Measurements from ENCODE around the gene LIMK2.
"Not testable (repeated sequence)": the region's sequence is repeated elsewhere in the genome, so short reads cannot be mapped to it uniquely, and the experiment has no call there.

LIMK2 gene

GRCh38 chr22:31187627-31188026, 24.5 kb upstream of the LIMK2 start:
- no peaks in the 10 kb centered on the region for H3K27me3 ChIP-seq (ENCODE audit: control insufficient read depth, insufficient read depth, low read length)
- peaks cover 4% of the 10 kb centered on the region; the same call in 1 of the 2 replicates for H3K36me3 ChIP-seq (ENCODE audit: control insufficient read depth, insufficient read depth, low read length)
- H3K9me3 ChIP-seq (ENCODE audit: control insufficient read depth, insufficient read depth, low read length): no peaks in the 10 kb centered on the region
- no peak overlapping the region for H3K9ac ChIP-seq (ENCODE audit: low read depth, low read length)
- H3K27ac ChIP-seq (ENCODE audit: low read depth, low read length): no peak overlapping the region
- no peak overlapping the region for H3K4me3 ChIP-seq (ENCODE audit: low read depth, low read length)
- H3K4me1 ChIP-seq (ENCODE audit: control insufficient read depth, insufficient read depth, low read length): no peaks in the 10 kb centered on the region

- Histone ChIP-seq H3K9me3 (ENCODE audit: control insufficient read depth, insufficient read depth, low read length) (no peaks in the 10 kb centered on the region), H3K4me3 (ENCODE audit: low read depth, low read length) (no peak overlapping the region), H3K27ac (ENCODE audit: low read depth, low read length) (no peak overlapping the region), H3K36me3 (ENCODE audit: control insufficient read depth, insufficient read depth, low read length) (peaks cover 21% of the 10 kb centered on the region), H3K4me1 (ENCODE audit: control insufficient read depth, insufficient read depth, low read length) (no peaks in the 10 kb centered on the region), H3K9ac (ENCODE audit: low read depth, low read length) (no peak overlapping the region), H3K27me3 (ENCODE audit: control insufficient read depth, insufficient read depth, low read length) (no peaks in the 10 kb centered on the region)
Observed at GRCh38 chr22:31192513-31192912, 19.6 kb upstream of the LIMK2 start.

GRCh38 chr22:31193092-31193491, 19.0 kb upstream of the LIMK2 start:
- H3K27ac ChIP-seq (ENCODE audit: low read depth, low read length): no peak overlapping the region

GRCh38 chr22:31194681-31195080, 17.4 kb upstream of the LIMK2 start:
- H3K9me3 ChIP-seq (ENCODE audit: control insufficient read depth, insufficient read depth, low read length); H3K9ac ChIP-seq (ENCODE audit: low read depth, low read length); H3K27me3 ChIP-seq (ENCODE audit: control insufficient read depth, insufficient read depth, low read length); H3K4me1 ChIP-seq (ENCODE audit: control insufficient read depth, insufficient read depth, low read length); H3K27ac ChIP-seq (ENCODE audit: low read depth, low read length); H3K4me3 ChIP-seq (ENCODE audit: low read depth, low read length): not testable (repeated sequence)
- H3K36me3 ChIP-seq (ENCODE audit: control insufficient read depth, insufficient read depth, low read length): peaks cover 25% of the 10 kb centered on the region

More at GRCh38 chr22:31193092-31193491, 19.0 kb upstream of the LIMK2 start:
- Histone ChIP-seq H3K9ac (ENCODE audit: low read depth, low read length) (no peak overlapping the region), H3K36me3 (ENCODE audit: control insufficient read depth, insufficient read depth, low read length) (peaks cover 21% of the 10 kb centered on the region), H3K9me3 (ENCODE audit: control insufficient read depth, insufficient read depth, low read length) (no peaks in the 10 kb centered on the region), H3K27me3 (ENCODE audit: control insufficient read depth, insufficient read depth, low read length) (no peaks in the 10 kb centered on the region), H3K4me3 (ENCODE audit: low read depth, low read length) (no peak overlapping the region), H3K4me1 (ENCODE audit: control insufficient read depth, insufficient read depth, low read length) (no peaks in the 10 kb centered on the region)

- H3K4me3 ChIP-seq (ENCODE audit: low read depth, low read length): no peak overlapping the region
- peaks cover 33% of the 10 kb centered on the region for H3K36me3 ChIP-seq (ENCODE audit: control insufficient read depth, insufficient read depth, low read length)
- no peaks in the 10 kb centered on the region for H3K4me1 ChIP-seq (ENCODE audit: control insufficient read depth, insufficient read depth, low read length)
- H3K9ac ChIP-seq (ENCODE audit: low read depth, low read length): no peak overlapping the region
- H3K9me3 ChIP-seq (ENCODE audit: control insufficient read depth, insufficient read depth, low read length): no peaks in the 10 kb centered on the region
- H3K27ac ChIP-seq (ENCODE audit: low read depth, low read length): no peak overlapping the region
- H3K27me3 ChIP-seq (ENCODE audit: control insufficient read depth, insufficient read depth, low read length): no peaks in the 10 kb centered on the region
Observed at GRCh38 chr22:31199187-31199586, 12.9 kb upstream of the LIMK2 start.

GRCh38 chr22:31204352-31204984, 7.6 kb upstream of the LIMK2 start:
- peaks cover 11% of the 10 kb centered on the region; the same call in 1 of the 2 replicates for H3K36me3 ChIP-seq (ENCODE audit: control insufficient read depth, insufficient read depth, low read length)
- not testable (repeated sequence) for H3K27ac ChIP-seq (ENCODE audit: low read depth, low read length)

GRCh38 chr22:31205059-31205458, 7.0 kb upstream of the LIMK2 start:
- not testable (repeated sequence) for H3K27me3 ChIP-seq (ENCODE audit: control insufficient read depth, insufficient read depth, low read length); H3K9ac ChIP-seq (ENCODE audit: low read depth, low read length); H3K4me3 ChIP-seq (ENCODE audit: low read depth, low read length); H3K27ac ChIP-seq (ENCODE audit: low read depth, low read length); H3K4me1 ChIP-seq (ENCODE audit: control insufficient read depth, insufficient read depth, low read length); H3K9me3 ChIP-seq (ENCODE audit: control insufficient read depth, insufficient read depth, low read length)
- H3K36me3 ChIP-seq (ENCODE audit: control insufficient read depth, insufficient read depth, low read length): peaks cover 11% of the 10 kb centered on the region; the same call in 1 of the 2 replicates

More at GRCh38 chr22:31204352-31204984, 7.6 kb upstream of the LIMK2 start:
- not testable (repeated sequence) for H3K9me3 ChIP-seq (ENCODE audit: control insufficient read depth, insufficient read depth, low read length); H3K9ac ChIP-seq (ENCODE audit: low read depth, low read length); H3K27me3 ChIP-seq (ENCODE audit: control insufficient read depth, insufficient read depth, low read length); H3K4me3 ChIP-seq (ENCODE audit: low read depth, low read length); H3K4me1 ChIP-seq (ENCODE audit: control insufficient read depth, insufficient read depth, low read length)

- H3K27me3 ChIP-seq (ENCODE audit: control insufficient read depth, insufficient read depth, low read length); H3K9me3 ChIP-seq (ENCODE audit: control insufficient read depth, insufficient read depth, low read length); H3K9ac ChIP-seq (ENCODE audit: low read depth, low read length); H3K36me3 ChIP-seq (ENCODE audit: control insufficient read depth, insufficient read depth, low read length); H3K27ac ChIP-seq (ENCODE audit: low read depth, low read length); H3K4me1 ChIP-seq (ENCODE audit: control insufficient read depth, insufficient read depth, low read length); H3K4me3 ChIP-seq (ENCODE audit: low read depth, low read length): not testable (repeated sequence)
Observed at GRCh38 chr22:31206460-31206859, 5.6 kb upstream of the LIMK2 start.

- Histone ChIP-seq H3K4me3 (ENCODE audit: low read depth, low read length) (no peak overlapping the region), H3K27ac (ENCODE audit: low read depth, low read length) (no peak overlapping the region), H3K9me3 (ENCODE audit: control insufficient read depth, insufficient read depth, low read length) (no peaks in the 10 kb centered on the region), H3K27me3 (ENCODE audit: control insufficient read depth, insufficient read depth, low read length) (no peaks in the 10 kb centered on the region), H3K4me1 (ENCODE audit: control insufficient read depth, insufficient read depth, low read length) (peaks cover 3% of the 10 kb centered on the region; the same call in 1 of the 2 replicates), H3K36me3 (ENCODE audit: control insufficient read depth, insufficient read depth, low read length) (peaks cover 3% of the 10 kb centered on the region; the same call in 1 of the 2 replicates), H3K9ac (ENCODE audit: low read depth, low read length) (no peak overlapping the region)
Observed at GRCh38 chr22:31206896-31207687, 5.0 kb upstream of the LIMK2 start.

- Histone ChIP-seq H3K27ac (ENCODE audit: low read depth, low read length) (no peak overlapping the region), H3K4me3 (ENCODE audit: low read depth, low read length) (no peak overlapping the region), H3K9me3 (ENCODE audit: control insufficient read depth, insufficient read depth, low read length) (no peaks in the 10 kb centered on the region), H3K27me3 (ENCODE audit: control insufficient read depth, insufficient read depth, low read length) (no peaks in the 10 kb centered on the region), H3K9ac (ENCODE audit: low read depth, low read length) (no peak overlapping the region), H3K4me1 (ENCODE audit: control insufficient read depth, insufficient read depth, low read length) (peaks cover 3% of the 10 kb centered on the region; the same call in 1 of the 2 replicates), H3K36me3 (ENCODE audit: control insufficient read depth, insufficient read depth, low read length) (0 out of 2 replicates have a peak, but pooled peaks cover 3% of the 10 kb centered on the region)
Observed at GRCh38 chr22:31210556-31211421, 1.3 kb upstream of the LIMK2 start.
